H1 (cell line): ENCODE measurements around the gene NSDHL. TPM values are rescaled to one million over a fixed set of nuclear protein-coding genes. Genes with fewer than 3 reads are reported as not detected.

Experiments used
- CTCF ChIA-PET: fragments of 300-600 bp; sonication (Branson Sonifier 250); formaldehyde crosslinking; loops from one replicate; lab custom pipeline; 2021; ENCODE audit not compliant: partially characterized antibody; lab: Charles Lee
- POLR2A ChIA-PET: fragments of 300-600 bp; sonication (Branson Sonifier 250); formaldehyde crosslinking; loops from one replicate; lab custom pipeline; 2021; ENCODE audit warnings: inconsistent platforms; ENCODE audit not compliant: partially characterized antibody; lab: Charles Lee
- DNase-seq, 2 experiments: peaks; one replicate each; pipeline versions ENCODE4 v3.0.0 to v3.0.0-alpha.2; 2010 to 2022; ENCODE audit warnings: low spot score in 2 of 2, low read depth in 1 of 2, mixed read lengths in 1 of 2
- FAIRE-seq: peaks from 2 replicates; lab custom pipeline; 2011; peaks lifted over from hg19 to GRCh38; lab: Jason Lieb, UNC
- H2AFZ ChIP-seq: 2 replicates; pipeline ENCODE4 v1.8.1; 2012; ENCODE audit warnings: low read length, inconsistent platforms
- H2AK5ac ChIP-seq: 2 replicates; pipeline ENCODE4 v1.6.1; 2013; ENCODE audit warnings: low read depth, low read length
- H2BK120ac ChIP-seq: replicated peaks from 2 replicates; pipeline ENCODE3; 2013; ENCODE audit warnings: low read depth, low read length, inconsistent platforms
- H2BK12ac ChIP-seq: 2 replicates; pipeline ENCODE4 v1.6.1; 2013; ENCODE audit warnings: low read depth, low read length
- H2BK15ac ChIP-seq: 2 replicates; pipeline ENCODE4 v1.6.1; 2013; ENCODE audit warnings: low read length
- H2BK20ac ChIP-seq: 2 replicates; pipeline ENCODE4 v1.6.1; 2013; ENCODE audit warnings: low read length
- H2BK5ac ChIP-seq: 2 replicates; pipeline ENCODE4 v1.6.1; 2013; ENCODE audit warnings: low read depth, low read length
- H3K14ac ChIP-seq: 2 replicates; pipeline ENCODE4 v1.6.1; 2013; ENCODE audit warnings: inconsistent platforms; ENCODE audit not compliant: insufficient read length
- H3K18ac ChIP-seq: 2 replicates; pipeline ENCODE4 v1.6.1; 2013; ENCODE audit warnings: low read length; ENCODE audit errors: extremely low read depth
- H3K23ac ChIP-seq: 2 replicates; pipeline ENCODE4 v1.6.1; 2013; ENCODE audit warnings: inconsistent platforms; ENCODE audit not compliant: insufficient read length
- H3K23me2 ChIP-seq: 2 replicates; pipeline ENCODE4 v1.6.1; 2013; ENCODE audit warnings: low read depth, low read length
- H3K27ac ChIP-seq: 2 replicates; pipeline ENCODE4 v1.6.1; 2011; ENCODE audit warnings: low read depth, low read length, inconsistent platforms
- H3K27me3 ChIP-seq, 4 experiments: replicated peaks in 1 of 4; 1 replicate in 1 of 4; 2 replicates in 3 of 4; pipeline versions ENCODE4 v1.6.1 to v1.8.1; 2011 to 2013; ENCODE audit warnings: low read length in 3 of 4, mild to moderate bottlenecking in 3 of 4, inconsistent platforms in 2 of 4, mixed read lengths in 2 of 4, moderate library complexity in 1 of 4; ENCODE audit not compliant: control insufficient read depth in 3 of 4, insufficient read depth in 3 of 4; ENCODE audit errors: extremely low read depth in 1 of 4
- H3K36me3 ChIP-seq, 4 experiments: 2 replicates each; pipeline versions ENCODE4 v1.6.1 to v1.8.1; 2011 to 2013; ENCODE audit warnings: mild to moderate bottlenecking in 4 of 4, low read length in 3 of 4, moderate library complexity in 2 of 4, control low read depth in 1 of 4, inconsistent platforms in 1 of 4; ENCODE audit not compliant: insufficient read depth in 4 of 4, control insufficient read depth in 2 of 4
- H3K4ac ChIP-seq: replicated peaks from 2 replicates; pipeline ENCODE3; 2013; ENCODE audit warnings: low read length, low read depth, mixed read lengths, inconsistent platforms; ENCODE audit not compliant: insufficient read length
- H3K4me1 ChIP-seq, 4 experiments: replicated peaks in 1 of 4; 1 replicate in 1 of 4; 2 replicates in 3 of 4; pipeline versions ENCODE4 v1.6.1 to v1.8.1; 2011 to 2013; ENCODE audit warnings: low read length in 3 of 4, inconsistent platforms in 2 of 4, mixed read lengths in 1 of 4; ENCODE audit not compliant: insufficient read depth in 4 of 4, control insufficient read depth in 3 of 4
- H3K4me2 ChIP-seq, 2 experiments: 2 replicates each; pipeline versions ENCODE4 v1.6.1 to v1.8.1; 2011 to 2013; ENCODE audit warnings: low read depth in 2 of 2, low read length in 2 of 2, control low read depth in 1 of 2, inconsistent platforms in 1 of 2, mild to moderate bottlenecking in 1 of 2; ENCODE audit not compliant: insufficient read depth in 1 of 2
- H3K4me3 ChIP-seq, 4 experiments: fragments of 200-600, 300-600 bp in 1 of 4; sonication (generic), shearing (Covaris generic), sonication (Bioruptor Twin) in 1 of 4; 2 replicates each; pipeline versions ENCODE4 v1.5.1 to v1.8.1; 2011 to 2016; ENCODE audit warnings: low read length in 4 of 4, low read depth in 3 of 4, control low read depth in 2 of 4, inconsistent platforms in 2 of 4, mild to moderate bottlenecking in 2 of 4, mixed read lengths in 1 of 4, moderate library complexity in 1 of 4; ENCODE audit not compliant: insufficient read depth in 2 of 4; ENCODE audit errors: extremely low read depth in 1 of 4
- H3K56ac ChIP-seq: replicated peaks from 2 replicates; pipeline ENCODE3; 2013; ENCODE audit warnings: low read depth, mild to moderate bottlenecking, mixed read lengths, low read length, inconsistent platforms; ENCODE audit not compliant: insufficient read length
- H3K79me1 ChIP-seq: 2 replicates; pipeline ENCODE4 v1.6.1; 2013; ENCODE audit warnings: low read depth, low read length, control low read depth
- H3K79me2 ChIP-seq, 2 experiments: 2 replicates each; pipeline versions ENCODE4 v1.6.1 to v1.8.1; 2012 to 2013; ENCODE audit warnings: low read length in 2 of 2, mild to moderate bottlenecking in 2 of 2, inconsistent platforms in 1 of 2; ENCODE audit not compliant: insufficient read depth in 2 of 2, control insufficient read depth in 1 of 2
- H3K9ac ChIP-seq, 4 experiments: replicated peaks in 1 of 4; 1 replicate in 1 of 4; 2 replicates in 3 of 4; pipeline versions ENCODE4 v1.6.1 to v1.8.1; 2011 to 2013; ENCODE audit warnings: low read depth in 3 of 4, low read length in 3 of 4, control low read depth in 2 of 4, mild to moderate bottlenecking in 2 of 4, moderate library complexity in 2 of 4, inconsistent platforms in 1 of 4; ENCODE audit errors: extremely low read depth in 1 of 4
- H3K9me3 ChIP-seq, 2 experiments: 2 replicates each; pipeline versions ENCODE4 v1.6.1 to v1.8.1; 2012 to 2013; ENCODE audit warnings: mild to moderate bottlenecking in 2 of 2, moderate library complexity in 2 of 2, control low read depth in 1 of 2, inconsistent platforms in 1 of 2, low read depth in 1 of 2, low read length in 1 of 2, mixed read lengths in 1 of 2; ENCODE audit not compliant: insufficient read depth in 2 of 2
- H4K20me1 ChIP-seq, 2 experiments: replicated peaks in 1 of 2; 2 replicates each; pipeline versions ENCODE3 to v1.8.1; 2011 to 2013; ENCODE audit warnings: inconsistent platforms in 2 of 2, low read length in 2 of 2, mild to moderate bottlenecking in 1 of 2; ENCODE audit not compliant: insufficient read depth in 2 of 2, control insufficient read depth in 1 of 2
- H4K5ac ChIP-seq: 2 replicates; pipeline ENCODE4 v1.6.1; 2013; ENCODE audit warnings: low read length, low read depth, mixed read lengths, inconsistent platforms; ENCODE audit not compliant: insufficient read length
- H4K8ac ChIP-seq: 2 replicates; pipeline ENCODE4 v1.8.0; 2013; ENCODE audit warnings: mild to moderate bottlenecking, moderate library complexity, low read length, inconsistent platforms; ENCODE audit not compliant: insufficient read depth; ENCODE audit errors: extremely low read depth
- H4K91ac ChIP-seq: replicated peaks from 2 replicates; pipeline ENCODE3; 2013; ENCODE audit warnings: low read length, mixed read lengths, inconsistent platforms; ENCODE audit not compliant: insufficient read length
- BRCA1 ChIP-seq: IDR thresholded peaks from 2 replicates; pipeline ENCODE4 v1.6.1; 2012; ENCODE audit warnings: low read depth, low read length, improper control_type of control experiment
- CBX8 ChIP-seq: fragments of 300-800, 300-1000 bp; sonication (generic); IDR thresholded peaks from 2 replicates; pipeline ENCODE4 v1.7.1; 2016; ENCODE audit warnings: low read depth, low read length, borderline replicate concordance
- CREB1 ChIP-seq: IDR thresholded peaks from 2 replicates; pipeline ENCODE4 v1.6.1; 2012; ENCODE audit warnings: inconsistent platforms
- EP300 ChIP-seq, 2 experiments: IDR thresholded peaks; 1 replicate in 1 of 2; 2 replicates in 1 of 2; pipeline ENCODE4 v1.6.1; 2011 to 2012; ENCODE audit warnings: low read depth in 2 of 2, low read length in 2 of 2, mild to moderate bottlenecking in 2 of 2, borderline replicate concordance in 1 of 2, inconsistent platforms in 1 of 2, moderate library complexity in 1 of 2
- GABPA ChIP-seq: IDR thresholded peaks from 2 replicates; pipeline ENCODE4 v1.6.1; 2011; ENCODE audit warnings: mild to moderate bottlenecking, low read length, moderate library complexity, borderline replicate concordance; ENCODE audit not compliant: insufficient read depth
- SIX5 ChIP-seq: IDR thresholded peaks from 2 replicates; pipeline ENCODE4 v1.6.1; 2011; ENCODE audit warnings: mild to moderate bottlenecking, low read depth, low read length
- SP1 ChIP-seq: IDR thresholded peaks from 2 replicates; pipeline ENCODE4 v1.6.1; 2011; ENCODE audit warnings: low read depth, low read length
- SP2 ChIP-seq: IDR thresholded peaks from 2 replicates; pipeline ENCODE4 v1.6.1; 2012; ENCODE audit warnings: mild to moderate bottlenecking, low read length, inconsistent platforms
- SP4 ChIP-seq: IDR thresholded peaks from 2 replicates; pipeline ENCODE4 v1.6.1; 2012; ENCODE audit warnings: low read length, inconsistent platforms
- WGBS, 2 experiments: shearing (Covaris generic) in 1 of 2; methylation state at CpG; one replicate each; pipeline versions ENCODE4 v1.1.6 to v1.1.7; 2013 to 2015; ENCODE audit warnings: low lambda C conversion rate in 2 of 2, mixed read lengths in 2 of 2, inconsistent platforms in 1 of 2, low coverage in 1 of 2, missing lambda C conversion rate in 1 of 2; ENCODE audit not compliant: insufficient replicate concordance in 2 of 2, insufficient coverage in 1 of 2, insufficient read length in 1 of 2; ENCODE audit errors: extremely low coverage in 1 of 2, missing lambda C conversion rate in 1 of 2; 5-methylcytosine and 5-hydroxymethylcytosine counted together
- polyA plus RNA-seq, 7 experiments: library from polyadenylated mRNA; depleted of rRNA in 3 of 7; stranded (reverse) in 5 of 7; unstranded in 2 of 7; fragments of >200 nt in 5 of 7; fragments of 200-250 nt in 2 of 7; gene quantifications; 1 replicate in 5 of 7; 2 replicates in 1 of 7; 4 replicates in 1 of 7; pipeline versions ENCODE4 v1.2.1 to v1.2.3, GENCODE V29; 2011 to 2013; ENCODE audit warnings: missing spikeins in 2 of 7, mixed read lengths in 2 of 7
- total RNA-seq: library from RNA; stranded (reverse); fragmentation: NEBNext Ultra II Directional; extraction: Animal tissue kit (Norgen Biotek cat#: 25700); gene quantifications from 2 replicates; pipeline ENCODE4 v1.2.1, GENCODE V29; 2021

The NSDHL gene
- total and polyA plus RNA-seq, 2 of the 8 experiments (the other 6 are each of a cell fraction or from before 2014, with no cell fraction given) = 31.5 to 34.6 TPM

GRCh38 chrX:152823657-152824056 lies 7.2 kb upstream of the NSDHL start:
- TF ChIP-seq CBX8 = no peak
- TF ChIP-seq SP1 = no peak
- no peak for TF ChIP-seq SP4
- TF ChIP-seq CREB1 = no peak
- no peak for TF ChIP-seq GABPA
- TF ChIP-seq EP300 (IDR thresholded peaks at IDR 0.05; ENCODE audit: borderline replicate concordance in 1 of 2, low read depth in 2 of 2, low read length in 2 of 2) = no peak
- no peak for TF ChIP-seq SIX5
- no peak for TF ChIP-seq SP2
- no peak for TF ChIP-seq BRCA1
- TF ChIP-seq, all 59 proteins: peak for 0
- H3K4me1 ChIP-seq = no peaks in the 10 kb centered on the region
- no peak for DNase-seq
- no peak overlapping the region for H2BK5ac ChIP-seq
- FAIRE-seq = no peak
- H3K27ac ChIP-seq = no peak overlapping the region
- no peak overlapping the region for H2BK12ac ChIP-seq
- H3K9me3 ChIP-seq = no peaks in the 10 kb centered on the region
- H4K91ac ChIP-seq = no peak overlapping the region
- H4K20me1 ChIP-seq = no peaks in the 10 kb centered on the region
- 67% methylated on average over 6 of the region's 6 CpGs; no CpG with 5 or more reads in 1 of the 2 experiments for WGBS, 2 experiments
- POLR2A ChIA-PET = no interaction called here
- no peak overlapping the region for H3K4me2 ChIP-seq
- no peak overlapping the region for H2AFZ ChIP-seq
- H2BK20ac ChIP-seq = no peak overlapping the region
- H3K4ac ChIP-seq = no peak overlapping the region
- no peaks in the 10 kb centered on the region; a peak in 1 of 7 replicates for H3K27me3 ChIP-seq
- no peak overlapping the region for H4K5ac ChIP-seq
- no peaks in the 10 kb centered on the region for H3K79me2 ChIP-seq
- H3K9ac ChIP-seq = no peak overlapping the region
- peaks cover 0 to 3% (median under 1%) of the 10 kb centered on the region in 4 experiments; a peak in 5 of 8 replicates for H3K36me3 ChIP-seq
- no peak overlapping the region for H3K4me3 ChIP-seq
- H3K23ac ChIP-seq = no peak overlapping the region
- no peak overlapping the region for H2AK5ac ChIP-seq
- H4K8ac ChIP-seq = no peak overlapping the region
- H3K56ac ChIP-seq = no peak overlapping the region
- no peak overlapping the region for H2BK15ac ChIP-seq
- no peak overlapping the region for H3K18ac ChIP-seq
- H3K23me2 ChIP-seq = no peaks in the 10 kb centered on the region
- no peak overlapping the region for H2BK120ac ChIP-seq
- no peaks in the 10 kb centered on the region for H3K79me1 ChIP-seq
- no peak overlapping the region for H3K14ac ChIP-seq
- CTCF ChIA-PET = interaction anchor here (0.8 to 1.2 kb wide), 2 partner anchors 166 to 182 kb away, joined by 3 to 8 read pairs; no protein-coding TSS in a partner anchor
